NAMALWA (cell line): ENCODE measurements around the gene ARL11.
"Not testable (repeated sequence)": the region's sequence is repeated elsewhere in the genome, so short reads cannot be mapped to it uniquely, and the experiment has no call there.

ENCODE experiments used
- DNase-seq: peaks from one replicate; pipeline ENCODE4 v3.0.0-alpha.2; 2015; ENCODE audit warnings: low spot score

ARL11 gene

GRCh38 chr13:49627831-49628652 lies at the start of gene ARL11:
TSS of gene ARL11 (plus strand) at chr13:49628507. CDS start at chr13:49630448, 1,941 bp downstream.
- DNase-seq = peak; percentile 92

GRCh38 chr13:49579501-49579900 lies 48.8 kb upstream of the ARL11 start:
- DNase-seq = no peak

GRCh38 chr13:49580980-49581680 lies 47.2 kb upstream of the ARL11 start:
- DNase-seq = no peak

GRCh38 chr13:49584771-49585182 lies 43.5 kb upstream of the ARL11 start:
- peak; percentile 51 for DNase-seq

- DNase-seq = peak; percentile 84
Observed at GRCh38 chr13:49585220-49586157, 42.8 kb upstream of the ARL11 start, which contains the start of gene RCBTB1. TSS of gene RCBTB1 (minus strand) at chr13:49585558. CDS start at chr13:49567279, 18,279 bp downstream.

- no peak for DNase-seq
Observed at GRCh38 chr13:49586717-49587116, 41.6 kb upstream of the ARL11 start.

GRCh38 chr13:49587311-49587847 lies 40.9 kb upstream of the ARL11 start:
- no peak for DNase-seq

GRCh38 chr13:49590714-49591113 lies 37.6 kb upstream of the ARL11 start:
- DNase-seq = not testable (repeated sequence)

GRCh38 chr13:49593876-49594275 lies 34.4 kb upstream of the ARL11 start:
- DNase-seq = not testable (repeated sequence)

- no peak for DNase-seq
Observed at GRCh38 chr13:49594576-49594975, 33.7 kb upstream of the ARL11 start.

- DNase-seq = no peak
Observed at GRCh38 chr13:49596221-49596620, 32.1 kb upstream of the ARL11 start.

- no peak for DNase-seq
Observed at GRCh38 chr13:49597043-49597641, 31.2 kb upstream of the ARL11 start.

- no peak for DNase-seq
Observed at GRCh38 chr13:49602005-49602404, 26.3 kb upstream of the ARL11 start.

- DNase-seq = not testable (repeated sequence)
Observed at GRCh38 chr13:49602615-49603014, 25.7 kb upstream of the ARL11 start.

- DNase-seq = peak; percentile 49
Observed at GRCh38 chr13:49604570-49604969, 23.7 kb upstream of the ARL11 start.

- peak; percentile 94 for DNase-seq
Observed at GRCh38 chr13:49606747-49607648, 21.3 kb upstream of the ARL11 start.

GRCh38 chr13:49607761-49608160 lies 20.5 kb upstream of the ARL11 start:
- DNase-seq = peak; percentile 76

- DNase-seq = peak; percentile 71
Observed at GRCh38 chr13:49608651-49609331, 19.5 kb upstream of the ARL11 start.

GRCh38 chr13:49610176-49610575 lies 18.1 kb upstream of the ARL11 start:
- peak; percentile 59 for DNase-seq

GRCh38 chr13:49612042-49612441 lies 16.3 kb upstream of the ARL11 start:
- DNase-seq = not testable (repeated sequence)
